Measurements from ENCODE around the gene RAD51AP1. TPM values are rescaled to one million over a fixed set of nuclear protein-coding genes. Genes with fewer than 3 reads are reported as not detected.

Gene RAD51AP1
- total RNA-seq, 1 donor from 2014 or later = 1.6 TPM

GRCh38 chr12:4584281-4584680 lies 45.6 kb downstream of the RAD51AP1 start:
- intact Hi-C loops (cut with DNase I) = no loop called here

GRCh38 chr12:4584896-4585295 lies 46.2 kb downstream of the RAD51AP1 start:
- DNase-seq (ENCODE audit: low spot score) = no peak
- intact Hi-C loops (cut with DNase I) = no loop called here

More at GRCh38 chr12:4584281-4584680, 45.6 kb downstream of the RAD51AP1 start:
- DNase-seq (ENCODE audit: low spot score) = no peak

- intact Hi-C loops (cut with DNase I) = no loop called here
These were observed 47.8 kb downstream of the RAD51AP1 start for GRCh38 chr12:4586500-4586899.

GRCh38 chr12:4587108-4587507 lies 48.4 kb downstream of the RAD51AP1 start:
- DNase-seq (ENCODE audit: low spot score) = no peak
- intact Hi-C loops (cut with DNase I) = no loop called here

More at GRCh38 chr12:4586500-4586899, 47.8 kb downstream of the RAD51AP1 start:
- no peak for DNase-seq (ENCODE audit: low spot score)

GRCh38 chr12:4588916-4589315 lies 50.2 kb downstream of the RAD51AP1 start:
- intact Hi-C loops (cut with DNase I) = no loop called here
- no peak for DNase-seq (ENCODE audit: low spot score)

- DNase-seq (ENCODE audit: low spot score) = no peak
- intact Hi-C loops (cut with DNase I) = no loop called here
These were observed 51.3 kb downstream of the RAD51AP1 start for GRCh38 chr12:4589941-4590340.

GRCh38 chr12:4591180-4591687 lies 52.5 kb downstream of the RAD51AP1 start:
- intact Hi-C loops (cut with DNase I) = no loop called here
- no peak for DNase-seq (ENCODE audit: low spot score)

- no peak for DNase-seq (ENCODE audit: low spot score)
- intact Hi-C loops (cut with DNase I) = no loop called here
These were observed 57.2 kb downstream of the RAD51AP1 start for GRCh38 chr12:4595881-4596280.

- intact Hi-C loops (cut with DNase I) = loop anchor here (5.0 kb wide), 1 partner anchor 154 kb away; no protein-coding TSS in a partner anchor
- no peak for DNase-seq (ENCODE audit: low spot score)
These were observed 64.7 kb downstream of the RAD51AP1 start for GRCh38 chr12:4603421-4603820.

- no peak for DNase-seq (ENCODE audit: low spot score)
- intact Hi-C loops (cut with DNase I) = loop anchor here (2.0 to 5.0 kb wide), 2 partner anchors 45 to 153 kb away; partner anchors contain the start of genes AKAP3 and NDUFA9
These were observed 65.3 kb downstream of the RAD51AP1 start for GRCh38 chr12:4603946-4604345.

GRCh38 chr12:4604684-4605193 lies 66.0 kb downstream of the RAD51AP1 start:
- peak; percentile 89 for DNase-seq (ENCODE audit: low spot score)
- intact Hi-C loops (cut with DNase I) = loop anchor here (2.0 to 5.0 kb wide), 2 partner anchors 44 to 153 kb away; partner anchors contain the start of genes AKAP3 and NDUFA9

- no peak for DNase-seq (ENCODE audit: low spot score)
- intact Hi-C loops (cut with DNase I) = no loop called here
These were observed 68.4 kb downstream of the RAD51AP1 start for GRCh38 chr12:4607056-4607455.

GRCh38 chr12:4609071-4609470 lies 70.4 kb downstream of the RAD51AP1 start:
- DNase-seq (ENCODE audit: low spot score) = no peak
- intact Hi-C loops (cut with DNase I) = no loop called here

Other genes starting within 250 kb of the RAD51AP1 start
- 13.0 TPM for gene TIGAR, start 217.7 kb upstream of the RAD51AP1 start, total RNA-seq
- gene FGF23, start 159.2 kb upstream of the RAD51AP1 start, total RNA-seq = 0.46 TPM
- not detected for gene FGF6, start 93.1 kb upstream of the RAD51AP1 start, total RNA-seq
- 28.6 TPM for gene DYRK4, start 23.3 kb downstream of the RAD51AP1 start, total RNA-seq
- 2.6 TPM for gene AKAP3, start 110.2 kb downstream of the RAD51AP1 start, total RNA-seq
- gene NDUFA9, start 110.2 kb downstream of the RAD51AP1 start, total RNA-seq = 268 TPM
- gene GALNT8, start 181.5 kb downstream of the RAD51AP1 start, total RNA-seq = 2.4 TPM

Data from cardiac septum (tissue), 1 donor.